Astrocyte of the cerebellum (primary cell): ENCODE data around the gene PAH.

Experiments used
- DNase-seq: peaks from one replicate; pipeline ENCODE4 v3.0.0-alpha.2; 2011; ENCODE audit warnings: low read depth
- H3K4me3 ChIP-seq: 2 replicates; pipeline ENCODE4 v1.5.1; 2011; ENCODE audit warnings: mild to moderate bottlenecking, low read depth, low read length, moderate library complexity
- CTCF ChIP-seq: IDR thresholded peaks from 2 replicates; pipeline ENCODE4 v1.5.1; 2012; ENCODE audit warnings: low read length, low read depth, moderate library complexity, mild to moderate bottlenecking; ENCODE audit errors: missing control alignments
- in situ Hi-C: cut with HindIII; loops from 2 replicates; pipeline ENCODE4 v1.10.0; 2017; ENCODE audit warnings: low sequenced_read_pairs

PAH gene

GRCh38 chr12:102913453-102914226 is 3.4 kb downstream of the PAH start:
- no peak overlapping the region for H3K4me3 ChIP-seq
- in situ Hi-C loops = no loop called here
- no peak for DNase-seq
- no peak for TF ChIP-seq CTCF

GRCh38 chr12:102912258-102912657 is 4.8 kb downstream of the PAH start:
- no peak for TF ChIP-seq CTCF
- in situ Hi-C loops = no loop called here
- no peak overlapping the region for H3K4me3 ChIP-seq
- DNase-seq = no peak

- no peak for DNase-seq
- no peak for TF ChIP-seq CTCF
- H3K4me3 ChIP-seq = no peak overlapping the region
- in situ Hi-C loops = no loop called here
These were observed 5.7 kb downstream of the PAH start for GRCh38 chr12:102911320-102911719.

GRCh38 chr12:102910792-102911191 is 6.3 kb downstream of the PAH start:
- TF ChIP-seq CTCF = no peak
- no peak overlapping the region for H3K4me3 ChIP-seq
- in situ Hi-C loops = no loop called here
- DNase-seq = no peak

- no peak for DNase-seq
- TF ChIP-seq CTCF = no peak
- in situ Hi-C loops = no loop called here
- no peak overlapping the region for H3K4me3 ChIP-seq
These were observed 6.9 kb downstream of the PAH start for GRCh38 chr12:102910137-102910536.

GRCh38 chr12:102907918-102908317 is 9.1 kb downstream of the PAH start:
- in situ Hi-C loops = no loop called here
- no peak for DNase-seq
- no peak for TF ChIP-seq CTCF
- H3K4me3 ChIP-seq = no peak overlapping the region
